NB4 (cell line): Measurements from ENCODE around the gene PRKAG1.

ENCODE experiments used
- DNase-seq: peaks from one replicate; pipeline ENCODE4 v3.0.0; 2010; ENCODE audit warnings: low read depth
- H3K4me3 ChIP-seq: one replicate; pipeline ENCODE4 v1.5.1; 2011; ENCODE audit warnings: mild to moderate bottlenecking, low read depth, low read length, moderate library complexity
- CTCF ChIP-seq: IDR thresholded peaks from one replicate; pipeline ENCODE4 v1.5.1; 2012; ENCODE audit warnings: low read depth, low read length
- MAX ChIP-seq: IDR thresholded peaks from 2 replicates; pipeline ENCODE4 v1.6.1; 2011; ENCODE audit warnings: low read depth, low read length
- MYC ChIP-seq: IDR thresholded peaks from 2 replicates; pipeline ENCODE4 v1.6.1; 2011; ENCODE audit warnings: low read depth, low read length
- POLR2A ChIP-seq: IDR thresholded peaks from 2 replicates; pipeline ENCODE4 v1.6.1; 2011; ENCODE audit warnings: mild to moderate bottlenecking; ENCODE audit not compliant: insufficient read length; ENCODE audit errors: extremely low read depth

The PRKAG1 gene

GRCh38 chr12:48969833-48970701, 48.5 kb downstream of the PRKAG1 start:
- TF ChIP-seq MAX: no peak
- H3K4me3 ChIP-seq: no peak overlapping the region
- DNase-seq: no peak

GRCh38 chr12:48969160-48969771, 49.3 kb downstream of the PRKAG1 start:
- TF ChIP-seq POLR2A: no peak
- no peak for TF ChIP-seq MYC
- TF ChIP-seq CTCF: no peak
- no peak for TF ChIP-seq MAX
- DNase-seq: no peak
- H3K4me3 ChIP-seq: no peak overlapping the region

GRCh38 chr12:48968467-48968866, 50.1 kb downstream of the PRKAG1 start:
- H3K4me3 ChIP-seq: no peak overlapping the region
- no peak for TF ChIP-seq POLR2A
- TF ChIP-seq MAX: no peak
- TF ChIP-seq CTCF: no peak
- TF ChIP-seq MYC: no peak
- no peak for DNase-seq

- no peak overlapping the region for H3K4me3 ChIP-seq
- TF ChIP-seq MYC (no peak), POLR2A (no peak), CTCF (no peak), MAX (no peak)
- no peak for DNase-seq
Measured at GRCh38 chr12:48967991-48968390, 50.6 kb downstream of the PRKAG1 start.

GRCh38 chr12:48966177-48966895, 52.2 kb downstream of the PRKAG1 start:
- no peak overlapping the region for H3K4me3 ChIP-seq
- DNase-seq: peak; percentile 65
- no peak for TF ChIP-seq POLR2A
- no peak for TF ChIP-seq MAX
- no peak for TF ChIP-seq CTCF
- no peak for TF ChIP-seq MYC

GRCh38 chr12:48965298-48965838, 53.2 kb downstream of the PRKAG1 start:
- H3K4me3 ChIP-seq: no peak overlapping the region
- no peak for DNase-seq
- TF ChIP-seq MYC (no peak), CTCF (no peak), POLR2A (no peak), MAX (no peak)
